ENCODE measurements around the gene RGMA. TPM values are rescaled to one million over a fixed set of nuclear protein-coding genes. Genes with fewer than 3 reads are reported as not detected.
A peak's percentile ranks its signal among the peaks of the same experiment; 100 is the strongest.

RGMA gene
- total RNA-seq, 1 donor from 2014 or later, result 16.5 TPM

DNA sequence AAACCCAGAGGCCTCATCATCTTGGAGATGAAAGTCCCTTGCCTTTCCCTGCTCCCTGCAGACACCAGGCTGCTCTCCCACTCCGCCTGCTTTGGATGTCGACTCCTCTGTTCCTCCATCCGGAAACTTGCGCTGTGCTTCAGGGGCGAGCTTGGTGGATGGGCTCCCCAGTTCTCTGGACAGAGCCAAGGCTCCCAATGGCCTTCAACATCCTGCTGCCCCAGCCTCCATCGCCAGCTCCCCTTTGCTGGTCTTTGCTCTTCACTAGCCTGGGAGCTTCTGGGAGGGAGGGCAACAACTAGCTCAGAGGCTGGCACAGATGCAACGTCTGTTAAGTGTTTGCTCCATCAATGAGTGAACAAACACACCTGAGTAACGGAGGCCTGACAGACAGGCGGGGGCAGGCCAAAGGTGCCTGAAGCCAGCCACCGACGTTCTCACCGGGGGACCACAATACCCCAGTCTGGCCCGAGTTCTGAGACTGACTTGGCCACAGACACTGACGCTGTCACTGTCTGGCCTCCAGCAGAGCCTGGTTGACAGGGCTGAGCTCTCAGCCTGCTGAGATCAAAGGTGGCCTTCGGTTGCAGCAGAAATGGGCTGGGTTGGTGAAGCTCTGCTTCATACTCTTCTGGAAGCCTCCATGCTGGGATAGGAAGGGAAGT, 39.0 kb downstream of the RGMA start:
- no peak for DNase-seq (ENCODE audit: low spot score)

DNA sequence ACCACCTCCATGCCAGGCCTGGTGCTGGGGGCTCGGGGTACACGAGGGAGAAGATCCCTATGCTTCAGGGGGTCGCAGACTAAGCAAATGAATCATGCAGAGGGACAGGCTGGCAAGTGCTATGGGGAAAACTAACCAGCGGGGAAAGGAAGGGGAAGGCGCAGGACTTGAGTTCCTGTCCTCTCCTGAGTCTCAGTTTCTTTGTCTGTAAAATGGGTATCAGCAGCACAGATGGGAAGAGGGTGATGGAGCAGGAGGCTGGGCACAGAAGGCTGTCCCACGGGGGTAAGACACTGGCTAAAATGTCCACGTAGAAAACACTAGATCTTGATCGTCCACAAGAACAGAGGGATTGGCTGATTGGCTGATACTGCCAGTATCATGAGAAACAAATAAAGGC, 39.8 kb downstream of the RGMA start:
- DNase-seq (ENCODE audit: low spot score), result no peak

DNA sequence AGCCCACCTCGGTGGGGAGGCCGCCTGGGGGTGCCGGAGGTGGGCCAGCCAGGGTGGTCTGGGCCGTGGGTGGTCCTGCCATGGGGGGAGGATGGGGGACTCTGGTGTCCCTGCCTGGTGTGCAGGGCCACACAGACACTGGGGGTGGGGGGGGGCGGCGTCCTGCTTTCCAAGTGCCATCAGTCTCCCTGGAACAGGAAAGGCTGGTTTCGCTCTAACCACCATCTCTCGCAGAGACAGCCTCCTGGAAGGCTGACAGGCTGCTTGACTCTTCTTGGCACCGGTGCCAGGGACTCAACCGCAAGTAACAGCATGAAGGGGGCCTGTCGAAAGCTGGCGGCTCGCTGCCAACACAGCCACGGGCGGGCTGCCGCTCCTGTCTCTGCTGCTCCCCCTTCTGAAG, 40.3 kb downstream of the RGMA start:
- no peak for DNase-seq (ENCODE audit: low spot score)

DNA sequence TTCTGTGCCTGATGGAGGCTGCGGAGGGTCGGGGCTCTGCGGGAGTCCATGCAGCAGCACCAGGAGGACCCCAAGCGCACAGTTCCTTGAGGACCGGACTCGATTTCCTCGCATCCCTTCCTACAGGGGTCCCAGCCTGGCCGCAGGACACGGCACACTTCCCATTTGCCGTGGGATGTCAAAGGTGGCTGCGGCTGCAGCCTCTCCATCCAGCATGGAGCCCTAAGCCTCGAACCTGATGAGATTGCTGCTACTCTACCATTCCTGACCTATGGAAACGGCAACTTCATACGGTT, 40.6 kb downstream of the RGMA start:
- DNase-seq (ENCODE audit: low spot score), result no peak

DNA sequence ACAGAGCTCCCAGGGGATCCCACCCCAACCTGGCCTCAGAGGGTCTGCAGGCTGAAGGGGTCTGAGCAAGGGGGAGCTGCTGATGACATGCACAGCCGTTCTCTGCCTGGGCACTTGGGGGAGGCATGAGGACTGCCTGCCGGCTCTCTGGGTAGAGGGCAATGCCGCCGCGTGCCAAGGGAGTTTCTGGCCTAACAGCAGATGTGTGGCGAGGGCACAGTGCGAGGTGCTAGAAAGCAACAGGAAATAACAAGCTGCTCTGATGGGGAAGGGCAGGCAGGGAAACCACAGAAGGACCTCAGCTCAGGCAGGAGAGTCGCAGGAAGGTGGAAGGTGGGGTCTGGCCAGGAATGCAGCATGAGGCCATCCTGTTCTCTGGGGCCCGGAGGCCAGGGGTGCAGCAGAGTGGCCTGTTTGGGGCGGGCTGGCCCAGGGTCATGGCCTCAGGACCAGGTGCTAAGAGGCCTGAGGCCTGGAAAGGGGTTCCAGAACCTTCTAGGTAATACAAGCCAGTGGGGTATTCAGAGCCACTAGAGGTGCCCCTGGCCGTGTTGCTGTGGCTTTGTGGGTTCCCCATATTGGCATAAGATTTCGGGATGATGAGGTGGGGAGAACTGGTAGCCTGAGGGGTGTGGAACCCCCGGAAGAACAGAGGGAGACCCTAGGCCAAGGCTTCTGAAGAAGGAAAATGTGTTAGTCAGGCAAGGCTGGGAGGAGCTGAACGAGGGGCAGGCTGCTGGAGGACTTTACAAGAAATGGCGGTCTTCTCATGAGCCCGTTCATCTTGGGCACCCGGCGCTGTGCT, 41.2 kb downstream of the RGMA start:
- no peak for DNase-seq (ENCODE audit: low spot score)

DNA sequence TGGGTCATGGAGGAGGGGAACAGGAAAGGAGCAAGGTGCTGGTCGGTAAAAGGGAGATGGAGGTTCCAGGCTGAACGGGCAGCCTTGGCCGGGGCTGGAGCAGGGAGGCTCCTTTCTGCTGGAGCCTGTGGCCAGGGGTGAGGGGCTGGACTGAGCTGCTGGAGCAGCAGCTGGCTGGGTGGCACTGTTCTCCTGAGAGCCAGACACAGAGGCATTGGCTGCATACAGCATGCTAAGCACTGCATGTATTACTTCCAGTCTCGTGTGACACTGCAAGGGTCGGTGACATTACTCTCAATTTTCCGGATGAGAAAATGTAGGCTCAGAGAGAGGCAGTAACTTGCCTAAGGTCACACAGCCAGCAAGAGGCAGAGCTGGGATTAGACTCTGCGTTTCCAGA, 42.3 kb downstream of the RGMA start:
- no peak for DNase-seq (ENCODE audit: low spot score)

DNA sequence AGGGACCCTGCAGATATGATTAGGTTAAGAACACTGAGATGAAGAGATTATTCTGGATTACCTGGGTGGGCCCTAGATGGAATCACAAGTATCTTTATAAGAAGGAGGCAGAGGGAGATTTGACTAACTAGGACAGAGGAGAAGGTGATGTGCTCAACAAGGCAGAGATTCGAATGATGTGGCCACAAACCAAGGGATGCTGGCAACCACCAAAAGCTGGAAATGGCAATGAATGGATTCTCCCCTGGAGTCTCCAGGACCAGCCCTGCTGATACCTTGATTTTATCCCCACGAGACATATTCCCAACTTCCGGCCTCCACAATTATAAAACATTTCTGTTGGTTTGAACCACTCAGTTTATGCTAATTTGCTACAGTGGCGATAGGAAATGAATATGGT, 42.9 kb downstream of the RGMA start:
- no peak for DNase-seq (ENCODE audit: low spot score)

DNA sequence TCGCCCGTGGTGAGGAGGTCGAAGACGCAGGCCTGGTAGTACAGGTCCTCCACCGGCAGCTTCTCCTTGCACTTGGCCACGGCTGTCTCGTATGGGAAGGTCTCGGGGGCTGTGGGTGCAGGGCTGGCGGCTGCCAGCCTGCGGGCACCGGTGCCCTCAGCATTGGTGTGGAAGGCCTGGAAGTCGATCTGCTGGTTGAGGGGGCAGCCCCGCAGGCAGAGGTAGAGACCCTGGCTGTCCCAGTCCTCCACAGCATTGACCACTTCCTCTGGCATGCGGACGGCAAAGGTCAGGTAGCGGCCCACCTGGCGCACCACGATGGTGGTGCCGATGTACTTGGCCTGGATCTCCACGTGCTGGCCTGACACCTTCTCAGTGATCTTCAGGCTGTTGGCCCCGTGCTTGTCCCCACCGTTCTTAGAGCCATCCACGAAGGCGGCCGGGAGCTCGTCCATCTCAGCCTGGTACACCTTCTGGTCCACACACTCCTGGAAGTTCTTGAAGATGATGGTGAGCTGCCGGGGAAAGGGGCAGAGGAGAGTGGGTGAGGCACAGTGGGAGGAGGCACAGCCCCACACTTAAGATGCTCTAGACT, 43.7 kb downstream of the RGMA start:
- DNase-seq (ENCODE audit: low spot score), result no peak

DNA sequence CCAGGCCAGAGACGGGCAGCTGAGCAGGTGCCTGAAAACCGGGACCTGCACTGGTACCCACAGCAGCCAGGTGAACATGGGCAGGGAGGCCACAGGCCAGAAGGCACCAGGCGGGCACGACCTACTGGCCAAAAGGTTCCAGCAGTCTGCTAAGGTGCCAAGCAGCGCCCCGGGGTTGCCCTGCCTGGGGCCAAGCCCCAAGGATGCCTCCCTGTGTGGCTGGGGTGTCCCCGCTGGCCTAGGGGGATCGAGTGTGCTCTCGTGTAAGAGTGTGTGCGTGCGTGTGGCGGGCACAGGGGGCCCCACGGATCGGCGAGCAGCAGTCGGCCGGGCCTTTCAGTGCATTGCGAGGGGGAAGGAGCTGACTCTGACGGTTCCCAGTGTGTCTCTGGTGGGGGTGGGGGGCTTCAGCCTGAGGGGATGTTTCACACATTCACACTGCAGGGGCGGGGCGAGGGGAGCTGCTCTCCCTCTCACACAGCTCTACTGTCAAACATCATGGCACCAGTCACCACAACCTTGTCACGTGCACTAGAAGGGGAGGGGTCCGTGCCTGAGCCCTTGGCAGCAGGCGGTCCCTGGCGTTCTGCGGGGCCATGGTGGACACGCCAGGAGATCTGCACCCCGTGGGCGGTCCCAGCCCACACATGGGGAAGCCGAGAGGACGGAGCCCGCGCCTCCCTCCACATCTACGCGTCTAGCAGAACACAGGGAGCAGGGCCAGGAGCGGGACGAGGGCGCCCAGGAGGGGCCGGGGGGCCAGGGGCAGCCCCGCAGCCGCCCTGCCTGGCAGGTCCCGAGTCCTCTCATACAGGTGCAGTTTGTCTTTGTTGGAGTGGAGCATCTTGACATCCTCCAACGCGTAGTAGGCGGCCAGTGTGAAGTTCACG, 44.5 kb downstream of the RGMA start:
- no peak for DNase-seq (ENCODE audit: low spot score)

DNA sequence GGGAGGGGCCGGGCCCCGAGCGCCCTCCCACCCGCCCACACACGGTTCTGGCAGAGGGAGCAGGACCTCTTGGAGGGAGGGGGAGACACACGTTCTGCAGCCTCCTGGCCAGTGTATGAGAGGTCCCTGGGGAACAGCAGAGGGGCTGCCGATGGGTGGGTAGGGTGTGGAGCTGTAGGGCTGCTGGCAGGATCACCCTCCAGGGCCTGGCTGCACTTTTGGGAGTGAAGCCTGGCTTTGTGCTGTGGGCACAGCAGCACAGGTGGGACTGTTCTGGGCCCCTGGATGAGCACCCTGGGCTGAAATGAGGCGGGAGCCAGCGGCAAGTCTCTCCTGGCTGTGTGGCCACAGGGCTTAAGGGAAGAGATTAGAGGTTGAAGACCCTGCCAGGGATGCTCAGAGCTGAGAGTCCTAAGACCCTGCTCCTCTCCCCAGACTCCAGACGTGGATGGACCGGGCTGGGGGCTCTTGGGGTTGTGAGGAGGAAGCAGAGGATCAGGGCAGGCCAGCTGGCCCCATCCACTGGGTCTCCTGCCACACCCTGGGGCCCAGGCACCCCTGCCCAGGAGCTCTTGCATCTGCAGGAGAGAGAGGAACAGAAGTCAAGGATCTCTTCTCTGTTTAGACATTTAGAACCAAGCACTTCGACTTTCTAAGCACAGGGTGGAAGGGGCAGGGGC, 45.2 kb downstream of the RGMA start:
- DNase-seq (ENCODE audit: low spot score), result no peak

DNA sequence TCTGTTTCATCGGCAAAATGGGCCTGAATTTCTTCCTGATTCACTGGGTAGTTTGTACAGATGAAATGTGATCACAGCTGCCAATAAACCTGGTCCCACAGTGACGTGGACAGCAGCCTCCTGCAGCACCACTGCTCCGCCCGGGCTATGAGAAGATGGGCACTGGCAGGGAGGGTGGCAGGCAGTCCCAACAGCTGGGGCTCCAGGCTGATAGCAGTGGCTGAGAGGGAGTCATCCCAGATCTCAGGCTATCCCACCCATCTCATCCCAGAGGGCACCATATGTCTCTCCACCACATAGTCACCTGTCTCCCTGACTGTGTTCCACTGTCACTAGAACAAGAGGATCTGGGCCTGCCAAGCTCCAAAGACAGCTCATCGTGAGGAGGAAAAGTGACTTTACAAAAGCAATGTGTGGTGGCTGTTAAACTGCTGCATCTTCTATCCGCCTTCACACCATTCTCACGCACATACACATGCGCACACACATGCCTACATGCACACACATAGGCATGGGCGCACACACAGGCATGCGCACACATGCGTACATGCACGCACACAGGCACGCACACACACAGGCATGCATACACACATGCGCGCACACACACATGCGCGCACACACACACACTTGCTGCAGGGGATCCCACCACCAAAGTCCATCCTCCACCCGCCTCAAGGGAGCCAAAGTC, 46.2 kb downstream of the RGMA start:
- no peak for DNase-seq (ENCODE audit: low spot score)

DNA sequence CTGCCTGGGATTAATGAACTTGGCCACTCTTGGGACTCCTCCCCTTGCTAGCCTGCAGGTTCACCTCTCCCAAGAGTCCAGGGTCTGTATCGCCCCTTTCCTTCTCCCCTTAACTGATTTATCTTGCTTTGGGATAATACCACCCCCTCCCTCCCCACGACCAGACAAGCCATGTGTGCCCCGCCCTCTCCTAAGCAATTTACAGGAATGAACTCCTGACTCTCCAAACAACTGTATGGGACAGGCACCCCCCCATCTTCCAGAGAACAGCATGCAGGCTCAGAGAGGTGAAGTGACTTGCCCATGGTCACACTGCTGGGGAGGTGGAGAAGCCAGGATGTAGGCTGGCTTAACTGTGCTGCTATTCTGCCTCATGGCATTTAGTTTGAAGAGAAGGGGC, 46.8 kb downstream of the RGMA start:
- DNase-seq (ENCODE audit: low spot score), result no peak

DNA sequence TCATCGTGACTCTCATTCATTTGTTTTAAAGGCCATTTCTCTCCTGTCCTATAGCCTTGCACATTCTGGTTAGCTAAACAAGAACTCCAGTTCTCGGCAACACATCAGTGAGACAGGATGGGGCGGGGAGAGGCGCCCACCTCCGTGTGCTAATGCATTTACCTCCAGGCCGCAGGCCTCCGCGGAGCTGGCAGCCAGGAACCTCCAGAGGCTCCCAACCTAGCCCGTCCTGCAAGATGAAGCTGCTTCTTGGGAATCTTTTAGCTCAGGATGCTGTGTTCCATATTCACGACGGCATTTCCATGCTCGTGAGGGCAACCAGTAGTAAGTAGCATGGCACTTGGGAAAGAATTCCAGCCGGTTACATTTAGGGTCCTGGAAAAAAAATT, 47.9 kb downstream of the RGMA start:
- DNase-seq (ENCODE audit: low spot score), result no peak

DNA sequence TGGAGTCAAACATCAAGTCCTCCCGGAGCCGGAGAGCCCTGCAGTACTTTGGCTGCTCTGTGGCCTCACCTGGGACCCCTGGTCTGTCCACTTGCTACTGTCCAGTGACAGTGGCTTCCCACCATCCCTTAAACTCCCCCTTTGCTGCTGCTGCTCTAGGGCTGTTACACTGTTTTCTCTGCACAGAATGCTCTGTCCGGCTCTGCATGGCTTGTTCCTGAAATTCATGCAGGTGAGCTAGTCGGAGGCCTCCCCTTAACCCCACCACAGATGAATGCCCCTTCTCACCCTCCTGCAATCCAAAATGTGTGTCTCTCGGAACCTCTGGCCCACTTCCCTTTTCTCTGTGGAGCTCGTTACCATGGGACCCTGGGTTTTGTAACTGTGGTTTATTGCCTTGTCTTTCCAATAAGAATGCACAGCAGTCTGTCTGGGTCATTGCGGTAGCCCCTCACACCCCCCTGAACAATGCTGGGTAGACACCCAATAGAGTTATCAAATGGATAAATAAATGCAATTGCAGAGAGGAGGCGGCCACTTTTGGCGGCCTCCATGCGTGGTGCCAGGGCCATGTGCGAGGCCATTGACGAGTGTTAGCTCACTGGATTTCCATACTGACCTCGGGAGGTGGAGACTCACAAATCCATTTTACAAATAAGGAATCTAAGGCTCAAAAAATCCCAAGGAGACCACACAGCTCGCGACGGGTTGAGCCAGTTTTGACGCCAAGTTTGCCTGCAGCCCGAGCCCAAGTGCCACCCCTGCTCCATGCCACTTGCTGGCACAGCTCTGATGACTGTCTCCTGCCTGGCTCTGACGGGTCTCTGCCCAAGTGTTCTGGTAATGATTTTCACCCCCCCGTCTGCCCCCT, 48.5 kb downstream of the RGMA start:
- peak; percentile 78 for DNase-seq (ENCODE audit: low spot score)

DNA sequence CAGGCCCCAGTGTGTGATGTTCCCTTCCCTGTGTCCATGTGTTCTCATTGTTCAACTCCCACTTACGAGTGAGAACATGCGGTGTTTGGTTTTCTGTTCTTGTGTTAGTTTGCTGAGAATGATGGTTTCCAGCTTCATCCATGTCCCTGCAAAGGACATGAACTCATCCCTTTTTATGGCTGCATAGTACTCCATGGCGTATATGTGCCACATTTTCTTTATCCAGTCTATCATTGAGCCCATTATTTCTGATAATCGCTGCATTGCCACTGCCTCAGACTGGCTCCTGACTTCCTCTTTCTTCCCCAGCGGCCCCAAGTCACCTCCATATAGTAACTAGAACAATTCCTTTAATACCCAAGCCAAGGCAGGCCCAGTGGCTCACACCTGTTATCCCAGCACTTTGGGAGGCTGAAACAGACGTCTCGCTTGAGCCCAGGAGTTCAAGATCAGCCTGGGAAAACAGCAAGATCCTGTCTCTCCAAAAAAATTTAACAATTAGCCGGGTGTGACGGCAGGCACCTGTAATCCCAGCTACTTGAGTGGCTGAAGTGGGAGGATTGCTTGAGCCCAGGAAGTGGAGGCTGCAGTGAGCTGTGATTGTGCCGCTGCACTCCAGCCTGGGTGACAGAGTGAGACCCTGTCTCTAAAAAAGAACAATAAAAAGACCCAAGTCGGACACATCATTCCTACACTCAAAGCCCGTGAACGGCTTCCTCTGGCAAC, 49.3 kb downstream of the RGMA start:
- DNase-seq (ENCODE audit: low spot score), result peak; percentile 49

DNA sequence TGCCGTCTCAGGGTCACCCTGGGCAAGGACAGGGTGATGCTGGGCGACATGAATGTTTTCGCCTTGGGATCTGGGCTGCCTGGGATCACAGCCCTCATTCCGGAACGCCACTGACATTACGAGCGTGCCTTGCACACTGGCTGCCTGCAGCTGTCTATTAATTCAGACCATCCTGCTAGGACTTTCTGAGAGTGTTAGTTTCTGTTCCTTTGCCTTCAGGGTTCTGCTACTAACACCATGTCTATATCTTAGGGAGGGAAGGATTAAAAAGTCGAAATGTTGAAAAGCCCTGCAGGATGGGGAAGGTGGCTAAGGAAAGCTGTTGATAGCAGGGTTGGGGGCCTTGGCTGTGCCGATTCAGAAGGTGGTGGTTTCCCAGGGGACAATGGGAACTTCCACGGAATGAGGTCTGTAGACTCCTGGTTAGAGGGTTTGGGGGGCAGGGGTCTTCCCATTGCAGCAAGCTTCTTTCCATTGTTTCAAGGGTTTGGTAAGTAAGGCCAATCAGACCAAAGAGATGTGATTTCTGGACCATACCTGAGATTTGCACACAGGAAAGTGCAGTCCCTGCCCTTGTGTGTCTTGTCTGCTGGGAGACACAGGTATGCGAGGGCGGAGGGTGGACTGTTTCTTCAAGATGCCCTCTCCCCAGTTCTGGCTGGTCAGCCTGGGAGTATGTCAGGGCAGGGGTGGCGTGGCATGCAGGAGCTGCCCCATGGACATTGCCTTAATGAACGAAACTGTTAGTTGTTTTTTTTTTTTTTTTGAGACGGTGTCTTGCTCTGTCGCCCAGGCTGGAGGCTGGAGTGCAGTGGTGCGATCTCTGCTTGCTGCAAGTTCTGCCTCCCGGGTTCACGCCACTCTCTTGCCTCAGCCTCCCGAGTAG, 50.9 kb downstream of the RGMA start:
- peak; percentile 82 for DNase-seq (ENCODE audit: low spot score)

DNA sequence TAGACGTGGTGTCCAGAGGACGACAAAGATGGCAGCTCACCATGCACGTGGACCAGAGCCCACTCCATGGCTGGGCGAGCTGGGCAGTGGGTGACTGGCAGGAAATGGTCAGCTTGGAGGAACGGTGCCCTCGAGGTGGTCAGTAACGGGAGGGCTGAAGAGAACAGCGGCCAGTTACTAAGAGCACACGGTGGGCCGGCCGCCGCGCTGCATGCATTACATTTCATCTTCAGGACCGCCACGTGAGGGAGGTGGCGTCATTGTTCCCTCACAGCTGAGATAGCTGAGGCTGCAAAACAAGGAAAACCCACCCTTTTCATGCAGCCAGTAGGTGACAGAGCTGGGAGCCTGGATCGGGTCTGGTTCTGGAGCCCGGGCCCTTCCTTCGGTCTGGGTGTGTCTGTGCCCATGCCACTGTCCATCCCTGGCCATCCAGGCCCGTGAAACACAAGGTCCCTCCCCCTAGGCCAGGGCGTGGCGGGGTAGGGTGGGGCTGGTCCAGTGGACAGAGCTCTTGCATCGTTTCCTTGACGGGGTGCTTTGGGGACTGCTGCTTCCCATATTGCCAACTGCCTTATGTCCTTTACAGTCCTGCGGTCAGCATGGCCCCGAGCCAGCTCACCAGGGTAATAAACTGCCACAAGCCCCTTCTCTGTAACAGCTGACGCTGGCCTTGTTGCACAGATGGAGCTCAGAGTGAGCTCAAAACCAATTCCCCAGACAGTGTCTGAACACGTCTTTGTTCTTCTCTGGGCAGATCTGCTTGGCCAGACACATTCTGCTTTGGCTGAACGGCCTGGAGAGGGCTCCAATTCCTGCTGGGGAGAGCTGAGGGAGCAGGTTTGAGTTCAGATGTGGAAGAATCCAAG, 51.8 kb downstream of the RGMA start:
- peak; percentile 90 for DNase-seq (ENCODE audit: low spot score)

All from mesenteric fat pad (tissue), 1 donor.